Ureter (tissue), 1 donor: ENCODE results near the gene CD300LG. TPM values are rescaled to one million over a fixed set of nuclear protein-coding genes. Genes with fewer than 3 reads are reported as not detected.
A peak's percentile ranks its signal among the peaks of the same experiment; 100 is the strongest.
"Not testable (repeated sequence)": the region's sequence is repeated elsewhere in the genome, so short reads cannot be mapped to it uniquely, and the experiment has no call there.

Experiments
- DNase-seq: peaks from one replicate; pipeline ENCODE4 v3.0.0-alpha.2; 2020; ENCODE audit warnings: low spot score
- total RNA-seq: library from RNA; stranded (reverse); gene quantifications from one replicate; pipeline ENCODE4 v1.2.4, GENCODE V29; 2023
- donor health status: DM: yes; HTN: yes; CAD: no.

The CD300LG gene
- total RNA-seq, 1 donor from 2014 or later, result 1.4 TPM

GRCh38 chr17:43878260-43879175 lies 31.5 kb downstream of the CD300LG start:
- DNase-seq, result peak; percentile 80

GRCh38 chr17:43879723-43880419 lies 32.9 kb downstream of the CD300LG start:
- DNase-seq, result no peak

GRCh38 chr17:43880420-43880991 lies 33.5 kb downstream of the CD300LG start:
- DNase-seq, result no peak

- no peak for DNase-seq
Measured at GRCh38 chr17:43881181-43881580, 34.2 kb downstream of the CD300LG start.

- DNase-seq, result no peak
Measured at GRCh38 chr17:43881758-43882505, 35.0 kb downstream of the CD300LG start.

- DNase-seq, result no peak
Measured at GRCh38 chr17:43882761-43883415, 35.9 kb downstream of the CD300LG start.

GRCh38 chr17:43888548-43888947 lies 41.6 kb downstream of the CD300LG start:
- no peak for DNase-seq

- DNase-seq, result no peak
Measured at GRCh38 chr17:43890240-43890639, 43.3 kb downstream of the CD300LG start.

GRCh38 chr17:43891851-43892646 lies 45.1 kb downstream of the CD300LG start:
- DNase-seq, result no peak

- no peak for DNase-seq
Measured at GRCh38 chr17:43892647-43892952, 45.6 kb downstream of the CD300LG start.

- not testable (repeated sequence) for DNase-seq
Measured at GRCh38 chr17:43894494-43894893, 47.5 kb downstream of the CD300LG start.

- no peak for DNase-seq
Measured at GRCh38 chr17:43897831-43898230, 50.9 kb downstream of the CD300LG start.

- DNase-seq, result no peak
Measured at GRCh38 chr17:43898446-43898845, 51.5 kb downstream of the CD300LG start.

- peak; percentile 82 for DNase-seq
Measured at GRCh38 chr17:43900183-43900857, 53.3 kb downstream of the CD300LG start.

- no peak for DNase-seq
Measured at GRCh38 chr17:43900858-43901754, 54.1 kb downstream of the CD300LG start.

- DNase-seq, result no peak
Measured at GRCh38 chr17:43901861-43902589, 55.0 kb downstream of the CD300LG start.

- no peak for DNase-seq
Measured at GRCh38 chr17:43905400-43905984, 58.5 kb downstream of the CD300LG start.
